ENCODE measurements around the gene UTP11.
A peak's percentile ranks its signal among the peaks of the same experiment; 100 is the strongest.

UTP11 gene

GRCh38 chr1:38061883-38062328 lies 49.4 kb downstream of the UTP11 start:
- in situ Hi-C loops (cut with MboI; ENCODE audit: low pct_unique_long_range_greater_than_20kb, low sequenced_read_pairs, unreplicated experiment): no loop called here
- peak; percentile 74 for DNase-seq (ENCODE audit: low spot score)
- no peak for TF ChIP-seq CTCF (IDR thresholded peaks at IDR 0.05; ENCODE audit: extremely low read depth, insufficient read depth, missing control alignments)

GRCh38 chr1:38062361-38063288 lies 50.1 kb downstream of the UTP11 start:
- no peak for TF ChIP-seq CTCF (IDR thresholded peaks at IDR 0.05; ENCODE audit: extremely low read depth, insufficient read depth, missing control alignments)
- in situ Hi-C loops (cut with MboI; ENCODE audit: low pct_unique_long_range_greater_than_20kb, low sequenced_read_pairs, unreplicated experiment): no loop called here
- DNase-seq (ENCODE audit: low spot score): no peak

- no peak for DNase-seq (ENCODE audit: low spot score)
- no peak for TF ChIP-seq CTCF (IDR thresholded peaks at IDR 0.05; ENCODE audit: extremely low read depth, insufficient read depth, missing control alignments)
- in situ Hi-C loops (cut with MboI; ENCODE audit: low pct_unique_long_range_greater_than_20kb, low sequenced_read_pairs, unreplicated experiment): no loop called here
These were observed 51.1 kb downstream of the UTP11 start for GRCh38 chr1:38063616-38064015.

GRCh38 chr1:38064197-38064903 lies 51.8 kb downstream of the UTP11 start:
- no peak for TF ChIP-seq CTCF (IDR thresholded peaks at IDR 0.05; ENCODE audit: extremely low read depth, insufficient read depth, missing control alignments)
- in situ Hi-C loops (cut with MboI; ENCODE audit: low pct_unique_long_range_greater_than_20kb, low sequenced_read_pairs, unreplicated experiment): no loop called here
- DNase-seq (ENCODE audit: low spot score): no peak

GRCh38 chr1:38068220-38068979 lies 55.9 kb downstream of the UTP11 start:
- TF ChIP-seq CTCF (IDR thresholded peaks at IDR 0.05; ENCODE audit: extremely low read depth, insufficient read depth, missing control alignments): no peak
- in situ Hi-C loops (cut with MboI; ENCODE audit: low pct_unique_long_range_greater_than_20kb, low sequenced_read_pairs, unreplicated experiment): no loop called here
- no peak for DNase-seq (ENCODE audit: low spot score)

GRCh38 chr1:38068980-38069340 lies 56.4 kb downstream of the UTP11 start:
- no peak for DNase-seq (ENCODE audit: low spot score)
- TF ChIP-seq CTCF (IDR thresholded peaks at IDR 0.05; ENCODE audit: extremely low read depth, insufficient read depth, missing control alignments): no peak
- in situ Hi-C loops (cut with MboI; ENCODE audit: low pct_unique_long_range_greater_than_20kb, low sequenced_read_pairs, unreplicated experiment): no loop called here

All from GM13977 (cell line).